GM12878 (cell line): Measurements from ENCODE around the gene ARHGAP26. TPM values are rescaled to one million over a fixed set of nuclear protein-coding genes. Genes with fewer than 3 reads are reported as not detected.

Source experiments
- ATAC-seq: fragments of 200-7000 bp; cut with Tn5 transposase; 3 replicates; pipeline ENCODE4 v1.9.1; 2020; ENCODE audit warnings: mild to moderate bottlenecking, moderate library complexity
- BruUV-seq: library from RNA; stranded (reverse); fragments of 400-500 nt; replicated peaks from 2 replicates; lab custom pipeline; 2021; lab: Mats Ljungman, UMichigan
- CTCF ChIA-PET: fragments of 300-600 bp; sonication (Branson Sonifier 250); formaldehyde crosslinking; extraction: SDS; loops from one replicate; lab custom pipeline; 2021; ENCODE audit warnings: inconsistent platforms; lab: Yijun Ruan, JAX
- POLR2A ChIA-PET: fragments of 350-600 bp; formaldehyde crosslinking; extraction: SDS; loops from one replicate; lab custom pipeline; 2021; ENCODE audit warnings: inconsistent platforms; lab: Charles Lee
- RAD21 ChIA-PET: fragments of 300-600 bp; sonication (Branson Sonifier 250); formaldehyde crosslinking; loops from one replicate; lab custom pipeline; 2023; ENCODE audit warnings: antibody characterized with exemption; ENCODE audit not compliant: unreplicated experiment; lab: Charles Lee
- SMC1A ChIA-PET: fragments of 300-600 bp; sonication (Branson Sonifier 250); formaldehyde crosslinking; loops from one replicate; lab custom pipeline; 2023; ENCODE audit not compliant: unreplicated experiment, uncharacterized antibody; lab: Charles Lee
- DNase-seq: peaks from one replicate; pipeline ENCODE4 v3.0.0-alpha.2; 2011; ENCODE audit warnings: low read depth, low spot score
- FAIRE-seq: peaks from 3 replicates; lab custom pipeline; 2011; peaks lifted over from hg19 to GRCh38; lab: Jason Lieb, UNC
- H2AFZ ChIP-seq: 2 replicates; pipeline ENCODE4 v1.6.0; 2011; ENCODE audit warnings: low read depth, low read length, control low read depth; ENCODE audit not compliant: control insufficient read depth
- H3K27ac ChIP-seq: 2 replicates; pipeline ENCODE4 v1.5.1; 2011; ENCODE audit warnings: control low read depth; ENCODE audit not compliant: control insufficient read depth, insufficient read depth
- H3K27me3 ChIP-seq, 2 experiments: replicated peaks in 1 of 2; 2 replicates each; pipeline versions ENCODE4 v1.6.0 to v1.6.1; 2011; ENCODE audit warnings: low read length in 1 of 2; ENCODE audit not compliant: control insufficient read depth in 2 of 2, insufficient read depth in 2 of 2
- H3K36me3 ChIP-seq, 2 experiments: 2 replicates each; pipeline ENCODE4 v1.5.1; 2011; ENCODE audit warnings: low read length in 1 of 2; ENCODE audit not compliant: control insufficient read depth in 2 of 2, insufficient read depth in 2 of 2
- H3K4me1 ChIP-seq: 2 replicates; pipeline ENCODE4 v1.6.1; 2011; ENCODE audit warnings: mild to moderate bottlenecking, low read length, moderate library complexity, mixed read lengths; ENCODE audit not compliant: control insufficient read depth, insufficient read depth
- H3K4me2 ChIP-seq: 2 replicates; pipeline ENCODE4 v1.6.0; 2011; ENCODE audit warnings: control low read depth; ENCODE audit not compliant: control insufficient read depth, insufficient read depth
- H3K4me3 ChIP-seq: fragments of 200-600 bp; sonication (generic); 2 replicates; pipeline ENCODE4 v1.5.1; 2016
- H3K79me2 ChIP-seq: 2 replicates; pipeline ENCODE4 v1.6.0; 2011; ENCODE audit warnings: low read length; ENCODE audit not compliant: control insufficient read depth, insufficient read depth
- H3K9ac ChIP-seq: 2 replicates; pipeline ENCODE4 v1.8.0; 2011; ENCODE audit warnings: low read length, control low read depth, mixed read lengths; ENCODE audit not compliant: control insufficient read depth, insufficient read depth
- H3K9me3 ChIP-seq: replicated peaks from 3 replicates; pipeline ENCODE4 v1.5.1; 2011; ENCODE audit warnings: mild to moderate bottlenecking, low read length; ENCODE audit not compliant: control insufficient read depth, insufficient read depth
- H4K20me1 ChIP-seq: 2 replicates; pipeline ENCODE4 v1.6.0; 2011; ENCODE audit not compliant: control insufficient read depth, insufficient read depth
- CBFB ChIP-seq: IDR thresholded peaks from 2 replicates; pipeline ENCODE4 v1.6.1; 2016; ENCODE audit warnings: antibody characterized with exemption, low read depth
- DPF2 ChIP-seq: fragments of 450-650 bp; IDR thresholded peaks from 2 replicates; pipeline ENCODE4 v1.6.1; 2017; ENCODE audit warnings: mild to moderate bottlenecking
- FOS ChIP-seq: IDR thresholded peaks from 3 replicates; pipeline ENCODE4 v1.6.1; 2011; ENCODE audit warnings: borderline replicate concordance; ENCODE audit not compliant: insufficient read length; ENCODE audit errors: extremely low read depth
- GATAD2B ChIP-seq: fragments of 450-650 bp; conservative IDR thresholded peaks from 2 replicates; pipeline ENCODE4 v1.6.1; 2017; ENCODE audit warnings: low read depth, mild to moderate bottlenecking, moderate library complexity
- MTA3 ChIP-seq: IDR thresholded peaks from 2 replicates; pipeline ENCODE4 v1.6.1; 2012; ENCODE audit warnings: low read length, inconsistent platforms, borderline replicate concordance
- SPI1 ChIP-seq: IDR thresholded peaks from 2 replicates; pipeline ENCODE4 v1.6.1; 2011; ENCODE audit warnings: low read depth, mild to moderate bottlenecking, low read length, moderate library complexity, borderline replicate concordance; ENCODE audit not compliant: insufficient read depth
- SUPT20H ChIP-seq: IDR thresholded peaks from 2 replicates; pipeline ENCODE4 v1.6.1; 2011; ENCODE audit warnings: low read depth, mild to moderate bottlenecking, low read length, moderate library complexity, borderline replicate concordance; ENCODE audit not compliant: control insufficient read depth
- YBX1 ChIP-seq: fragments of 450-650 bp; IDR thresholded peaks from 2 replicates; pipeline ENCODE4 v1.6.1; 2016; ENCODE audit warnings: antibody characterized with exemption
- WGBS: methylation state at CpG from one replicate; pipeline ENCODE4 v1.1.6; 2016; ENCODE audit warnings: low lambda C conversion rate; ENCODE audit not compliant: insufficient replicate concordance, insufficient coverage; ENCODE audit errors: missing lambda C conversion rate; 5-methylcytosine and 5-hydroxymethylcytosine counted together
- in situ Hi-C: fragments of 300-500 bp; cut with MboI; formaldehyde crosslinking; loops from 9 replicates; pipeline ENCODE4 v1.14.3; 2018; ENCODE audit warnings: mixed read lengths
- intact Hi-C: fragments of 100-400 bp; cut with micrococcal nuclease; formaldehyde crosslinking; loops from one replicate; pipeline ENCODE4 v1.14.2; 2022; ENCODE audit not compliant: unreplicated experiment
- polyA plus RNA-seq, 11 experiments: library from polyadenylated mRNA; depleted of rRNA in 4 of 11; unstranded in 6 of 11; stranded (reverse) in 5 of 11; fragments of >200 nt; fragmentation: Nextera tagmentation in 4 of 11; fragmentation: Illumina TruSeq in 1 of 11; extraction: Ambion mirVana in 4 of 11; extraction: Trizol in 1 of 11; gene quantifications; 1 replicate in 1 of 11; 2 replicates in 10 of 11; pipeline versions ENCODE4 v1.2.1 to v1.2.3, GENCODE V29; 2011 to 2016; ENCODE audit warnings: inconsistent platforms in 2 of 11, missing spikeins in 2 of 11, low read depth in 1 of 11
- total RNA-seq, 4 experiments: library from RNA; depleted of rRNA in 3 of 4; stranded (reverse); fragments of >200 nt in 3 of 4; fragmentation: Illumina TruSeq in 1 of 4; extraction: Trizol in 1 of 4; gene quantifications; 2 replicates each; pipeline versions ENCODE4 v1.2.1 to v1.2.3, GENCODE V29; 2013 to 2021

The ARHGAP26 gene
- total and polyA plus RNA-seq, 10 of the 15 experiments (the other 5 are each of a cell fraction or from before 2014, with no cell fraction given) = 9.4 to 41.5 (median 19.3) TPM

DNA sequence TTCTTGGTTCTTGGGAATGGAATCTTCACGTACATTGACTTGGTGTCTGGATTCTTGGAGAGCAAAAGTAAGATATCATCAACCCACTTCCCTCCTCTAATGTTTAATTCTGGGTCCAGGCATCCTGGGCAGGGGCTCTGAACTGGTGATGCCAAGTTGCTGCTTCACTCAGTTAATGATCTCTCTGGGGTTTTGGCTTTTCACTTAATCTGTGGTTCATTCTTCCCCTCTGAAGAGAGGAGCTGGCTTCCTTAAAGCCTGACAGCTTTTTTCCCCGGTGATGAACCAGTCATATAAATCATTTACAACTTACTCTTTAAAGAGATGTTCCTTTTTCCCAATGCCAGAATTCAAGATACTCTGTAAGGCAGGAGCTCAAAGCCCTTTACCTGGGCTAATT, 65.9 kb downstream of the ARHGAP26 start (continued):
- no peak for TF ChIP-seq FOS
- TF ChIP-seq SUPT20H = no peak
- TF ChIP-seq GATAD2B = no peak
- no peak for TF ChIP-seq DPF2
- no peak for TF ChIP-seq YBX1

DNA sequence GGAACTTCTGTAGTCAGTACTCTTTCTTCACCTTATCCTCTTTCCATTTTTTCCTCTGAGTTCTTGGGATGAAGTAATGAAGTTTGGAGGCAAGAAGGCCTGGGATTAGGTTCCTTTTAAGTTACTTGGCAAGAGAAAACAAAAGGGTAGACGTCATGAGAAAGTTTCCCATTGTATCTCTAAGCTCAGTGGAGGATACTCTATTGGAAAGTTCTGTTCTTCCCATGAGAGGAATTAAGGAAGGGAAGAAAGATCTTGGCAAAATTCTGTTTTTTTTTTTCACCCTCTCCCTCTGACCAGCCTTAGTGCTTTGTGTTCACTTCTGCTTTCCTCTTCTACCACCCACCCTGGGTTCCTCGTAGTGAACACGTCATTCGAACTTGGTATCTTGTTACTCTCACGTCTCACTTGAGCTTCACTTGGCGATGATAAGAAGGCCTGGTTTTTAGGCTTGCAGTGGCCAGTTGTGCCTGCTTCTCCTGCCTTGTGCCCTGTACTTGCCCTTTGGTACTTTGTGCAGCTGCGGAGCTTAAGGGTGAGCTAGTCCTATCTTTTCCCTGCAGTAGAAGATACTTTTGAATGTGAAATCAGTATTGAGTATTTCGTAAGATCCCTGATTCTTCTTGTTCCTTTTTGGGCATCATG, 67.0 kb downstream of the ARHGAP26 start:
- ATAC-seq (peak; percentile 54), FAIRE-seq (no peak), DNase-seq (no peak)
- no peaks in the 10 kb centered on the region for H4K20me1 ChIP-seq
- H3K4me2 ChIP-seq = no peak overlapping the region
- TF ChIP-seq CBFB (no peak), FOS (no peak), MTA3 (no peak), SPI1 (peak; percentile 50; the same call in 1 of the 2 replicates)
- BruUV-seq = no TSS peak
- intact Hi-C loops (no loop called here), in situ Hi-C loops (no loop called here)
- no peaks in the 10 kb centered on the region for H3K27me3 ChIP-seq
- RAD21 ChIA-PET = no interaction called here
- no peak overlapping the region for H2AFZ ChIP-seq
- WGBS = 60% methylated on average over 8 of the region's 8 CpGs
- no peak overlapping the region for H3K27ac ChIP-seq
- SMC1A ChIA-PET = interaction anchor here (0.9 to 1.2 kb wide), 3 partner anchors 13 to 79 kb away, joined by 3 read pairs; no protein-coding TSS in a partner anchor
- CTCF ChIA-PET = interaction anchor here (0.9 kb wide), 1 partner anchor 30 kb away, joined by 4 read pairs; no protein-coding TSS in a partner anchor
- POLR2A ChIA-PET = no interaction called here
- no peaks in the 10 kb centered on the region for H3K9me3 ChIP-seq
- H3K79me2 ChIP-seq = no peaks in the 10 kb centered on the region
- no peaks in the 10 kb centered on the region for H3K36me3 ChIP-seq
- H3K4me1 ChIP-seq = no peaks in the 10 kb centered on the region
- no peak overlapping the region for H3K9ac ChIP-seq
- H3K4me3 ChIP-seq = no peak overlapping the region
